Colon (tissue), 2 donors: Measurements from ENCODE around the gene BAIAP2.

Experiments used
- FAIRE-seq: peaks from 2 replicates; lab custom pipeline; 2012; peaks lifted over from hg19 to GRCh38; lab: Jason Lieb, UNC
- donor health status: control.
- donor health status: control.

BAIAP2 gene

GRCh38 chr17:81052199-81052997 lies 17.4 kb downstream of the BAIAP2 start:
- no peak for FAIRE-seq

GRCh38 chr17:81053041-81053970 lies 18.4 kb downstream of the BAIAP2 start:
- FAIRE-seq = no peak

GRCh38 chr17:81054308-81054707 lies 19.4 kb downstream of the BAIAP2 start:
- no peak for FAIRE-seq

- FAIRE-seq = no peak
Measured at GRCh38 chr17:81054881-81055370, 20.0 kb downstream of the BAIAP2 start.

GRCh38 chr17:81056312-81056711 lies 21.4 kb downstream of the BAIAP2 start:
- no peak for FAIRE-seq

GRCh38 chr17:81057079-81057730 lies 22.3 kb downstream of the BAIAP2 start:
- FAIRE-seq = no peak

- FAIRE-seq = no peak
Measured at GRCh38 chr17:81057777-81058176, 22.8 kb downstream of the BAIAP2 start.

GRCh38 chr17:81058263-81058871 lies 23.4 kb downstream of the BAIAP2 start:
- no peak for FAIRE-seq

- no peak for FAIRE-seq
Measured at GRCh38 chr17:81059026-81059425, 24.1 kb downstream of the BAIAP2 start.

GRCh38 chr17:81060416-81060815 lies 25.5 kb downstream of the BAIAP2 start:
- no peak for FAIRE-seq

GRCh38 chr17:81061027-81061735 lies 26.2 kb downstream of the BAIAP2 start:
- FAIRE-seq = no peak

GRCh38 chr17:81062014-81062780 lies 27.2 kb downstream of the BAIAP2 start:
- FAIRE-seq = no peak

GRCh38 chr17:81063106-81064093 lies 28.4 kb downstream of the BAIAP2 start:
- FAIRE-seq = no peak

GRCh38 chr17:81064678-81065475 lies 29.9 kb downstream of the BAIAP2 start:
- no peak for FAIRE-seq

GRCh38 chr17:81065500-81065899 lies 30.5 kb downstream of the BAIAP2 start:
- no peak for FAIRE-seq

GRCh38 chr17:81066072-81066471 lies 31.1 kb downstream of the BAIAP2 start:
- FAIRE-seq = no peak

GRCh38 chr17:81066771-81067315 lies 31.9 kb downstream of the BAIAP2 start:
- no peak for FAIRE-seq

GRCh38 chr17:81067391-81067811 lies 32.5 kb downstream of the BAIAP2 start:
- FAIRE-seq = no peak
